ENCODE data around the gene MARCKSL1.

Gene MARCKSL1

DNA sequence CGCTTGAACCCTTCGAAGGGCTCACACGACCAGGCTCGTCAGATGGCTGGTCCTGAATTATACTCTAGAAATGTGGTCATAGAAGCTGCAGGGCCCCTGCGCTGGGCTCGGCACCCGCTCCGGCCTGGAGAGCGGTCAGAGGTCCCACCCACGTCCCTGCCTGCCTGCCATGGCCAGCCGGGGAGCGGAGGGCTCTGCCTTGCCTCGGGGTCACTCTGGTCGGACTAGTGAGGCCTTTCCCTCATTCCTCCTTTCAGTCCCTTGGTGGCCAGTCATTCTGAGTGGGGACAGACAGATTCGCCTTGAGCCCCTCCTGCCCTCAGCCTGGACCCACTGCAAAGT, 529 bp upstream of the MARCKSL1 start:
- CTCF ChIA-PET, result interaction anchor here (0.8 to 2.3 kb wide), 15 partner anchors 8 to 94 kb away, joined by 3 to 11 read pairs (median 4); partner anchors contain the start of gene BSDC1

DNA sequence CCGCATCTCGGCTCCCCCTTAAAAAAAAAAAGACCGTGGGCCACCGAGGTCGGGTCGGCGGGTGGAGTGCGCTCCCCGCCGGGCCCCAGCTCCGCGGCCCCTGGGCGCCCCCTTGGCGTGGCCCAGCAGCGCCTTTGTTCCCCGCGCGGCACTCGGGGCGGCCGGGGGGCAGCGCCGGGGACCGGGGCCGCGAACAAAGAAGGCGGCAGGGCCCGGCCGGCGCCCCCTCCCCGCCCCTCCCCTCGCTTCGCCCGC, 571 bp downstream of the MARCKSL1 start:
- TF ChIP-seq, protein P1, sequence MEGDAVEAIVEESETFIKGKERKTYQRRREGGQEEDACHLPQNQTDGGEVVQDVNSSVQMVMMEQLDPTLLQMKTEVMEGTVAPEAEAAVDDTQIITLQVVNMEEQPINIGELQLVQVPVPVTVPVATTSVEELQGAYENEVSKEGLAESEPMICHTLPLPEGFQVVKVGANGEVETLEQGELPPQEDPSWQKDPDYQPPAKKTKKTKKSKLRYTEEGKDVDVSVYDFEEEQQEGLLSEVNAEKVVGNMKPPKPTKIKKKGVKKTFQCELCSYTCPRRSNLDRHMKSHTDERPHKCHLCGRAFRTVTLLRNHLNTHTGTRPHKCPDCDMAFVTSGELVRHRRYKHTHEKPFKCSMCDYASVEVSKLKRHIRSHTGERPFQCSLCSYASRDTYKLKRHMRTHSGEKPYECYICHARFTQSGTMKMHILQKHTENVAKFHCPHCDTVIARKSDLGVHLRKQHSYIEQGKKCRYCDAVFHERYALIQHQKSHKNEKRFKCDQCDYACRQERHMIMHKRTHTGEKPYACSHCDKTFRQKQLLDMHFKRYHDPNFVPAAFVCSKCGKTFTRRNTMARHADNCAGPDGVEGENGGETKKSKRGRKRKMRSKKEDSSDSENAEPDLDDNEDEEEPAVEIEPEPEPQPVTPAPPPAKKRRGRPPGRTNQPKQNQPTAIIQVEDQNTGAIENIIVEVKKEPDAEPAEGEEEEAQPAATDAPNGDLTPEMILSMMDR (IDR thresholded peaks at IDR 0.05; ENCODE audit: control extremely low read depth, extremely low read depth, low read depth, missing control alignments), result peak; percentile 7
- POLR2A ChIA-PET, result interaction anchor here (0.5 to 2.9 kb wide), 39 partner anchors 10 to 617 kb away, joined by 3 to 92 read pairs (median 6); partner anchors contain the start of genes BSDC1, CCDC28B, HDAC1 and IQCC
- no peak for DNase-seq (ENCODE audit: extremely low spot score)
- CTCF ChIA-PET, result interaction anchor here (0.7 to 2.3 kb wide), 8 partner anchors 14 to 92 kb away, joined by 3 to 11 read pairs (median 4); partner anchors contain the start of gene BSDC1

More for the DNA sequence above, 529 bp upstream of the MARCKSL1 start:
- no peak for DNase-seq (ENCODE audit: extremely low spot score)
- TF ChIP-seq, protein P1 (IDR thresholded peaks at IDR 0.05; ENCODE audit: control extremely low read depth, extremely low read depth, low read depth, missing control alignments), result no peak
- POLR2A ChIA-PET, result interaction anchor here (0.6 to 2.9 kb wide), 64 partner anchors 9 to 648 kb away, joined by 3 to 92 read pairs (median 5); partner anchors contain the start of genes BSDC1, CCDC28B, HDAC1 and IQCC

DNA sequence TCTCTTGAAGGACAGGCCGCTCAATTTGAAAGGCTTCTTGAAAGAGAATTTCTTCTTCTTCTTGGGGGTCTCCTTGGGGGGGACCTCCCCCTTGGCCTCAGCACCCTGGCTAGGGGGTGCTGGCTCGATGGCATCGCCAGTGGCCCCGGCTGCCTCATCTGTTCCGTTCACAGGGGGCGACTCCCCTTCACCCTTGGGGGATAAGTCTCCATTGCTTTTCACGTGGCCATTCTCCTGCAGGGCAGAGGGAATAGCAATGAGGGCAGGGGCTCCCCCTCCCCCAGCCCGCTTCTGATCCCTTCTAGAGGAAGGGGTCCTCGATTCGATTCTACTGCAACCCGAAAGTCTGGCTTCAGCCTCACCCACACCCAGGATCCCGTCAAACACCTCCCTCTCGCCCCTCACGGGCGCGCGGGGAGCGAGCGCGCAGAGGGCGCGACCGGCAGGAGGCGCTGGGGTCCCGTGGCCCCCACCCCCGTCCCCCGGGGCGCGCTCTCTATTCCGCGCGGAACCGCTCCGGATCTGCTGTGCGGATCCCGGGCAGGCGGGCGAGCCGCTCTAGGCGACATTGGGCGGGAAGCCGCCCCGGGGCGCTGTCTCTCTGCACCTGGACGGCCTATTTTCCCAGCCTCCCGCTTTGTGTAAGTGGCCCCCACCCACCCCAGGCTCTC, 1.0 kb downstream of the MARCKSL1 start:
- POLR2A ChIA-PET, result interaction anchor here (0.5 to 3.7 kb wide), 29 partner anchors 11 to 618 kb away, joined by 3 to 92 read pairs (median 8); partner anchors contain the start of genes CCDC28B, HDAC1, IQCC and LCK
- CTCF ChIA-PET, result interaction anchor here (0.7 to 3.7 kb wide), 7 partner anchors 12 to 36 kb away, joined by 3 to 27 read pairs (median 7); no protein-coding TSS in a partner anchor
- peak; percentile 72 for DNase-seq (ENCODE audit: extremely low spot score)
- TF ChIP-seq, protein P1 (IDR thresholded peaks at IDR 0.05; ENCODE audit: control extremely low read depth, extremely low read depth, low read depth, missing control alignments), result peak; percentile 94

DNA sequence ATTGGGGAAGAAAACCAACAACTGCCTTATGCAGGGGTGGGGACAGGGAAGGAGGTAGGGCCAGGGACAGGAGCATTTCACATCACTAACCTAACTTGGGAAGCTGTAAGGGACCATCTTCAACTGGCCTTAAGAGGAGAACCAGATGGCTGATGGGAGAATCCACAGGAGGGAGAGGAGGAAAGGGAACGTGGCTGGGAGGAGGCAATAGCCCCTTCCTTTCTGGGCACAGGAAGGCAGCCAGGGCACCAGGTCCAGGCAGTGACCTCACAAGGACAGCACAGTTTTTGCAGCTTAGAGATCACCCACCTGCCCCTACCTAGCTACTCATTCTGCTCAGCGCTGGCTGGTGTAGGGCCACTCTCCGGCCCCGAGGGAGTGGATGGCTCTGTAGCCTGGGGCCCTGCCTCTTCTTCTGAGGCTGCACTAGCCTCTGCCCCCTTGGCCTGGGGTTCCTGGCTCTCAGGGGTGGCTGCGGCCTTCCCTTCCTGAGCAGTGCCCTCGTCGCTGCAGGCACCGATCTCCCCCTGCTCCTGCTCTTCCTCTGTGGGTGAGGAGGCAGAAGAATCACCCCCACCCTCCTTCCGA, 1.7 kb downstream of the MARCKSL1 start:
- CTCF ChIA-PET, result interaction anchor here (0.8 to 3.7 kb wide), 6 partner anchors 11 to 75 kb away, joined by 3 to 27 read pairs (median 3); no protein-coding TSS in a partner anchor
- DNase-seq (ENCODE audit: extremely low spot score), result no peak
- POLR2A ChIA-PET, result interaction anchor here (0.6 to 3.7 kb wide), 7 partner anchors 12 to 246 kb away, joined by 3 to 31 read pairs (median 5); no protein-coding TSS in a partner anchor

DNA sequence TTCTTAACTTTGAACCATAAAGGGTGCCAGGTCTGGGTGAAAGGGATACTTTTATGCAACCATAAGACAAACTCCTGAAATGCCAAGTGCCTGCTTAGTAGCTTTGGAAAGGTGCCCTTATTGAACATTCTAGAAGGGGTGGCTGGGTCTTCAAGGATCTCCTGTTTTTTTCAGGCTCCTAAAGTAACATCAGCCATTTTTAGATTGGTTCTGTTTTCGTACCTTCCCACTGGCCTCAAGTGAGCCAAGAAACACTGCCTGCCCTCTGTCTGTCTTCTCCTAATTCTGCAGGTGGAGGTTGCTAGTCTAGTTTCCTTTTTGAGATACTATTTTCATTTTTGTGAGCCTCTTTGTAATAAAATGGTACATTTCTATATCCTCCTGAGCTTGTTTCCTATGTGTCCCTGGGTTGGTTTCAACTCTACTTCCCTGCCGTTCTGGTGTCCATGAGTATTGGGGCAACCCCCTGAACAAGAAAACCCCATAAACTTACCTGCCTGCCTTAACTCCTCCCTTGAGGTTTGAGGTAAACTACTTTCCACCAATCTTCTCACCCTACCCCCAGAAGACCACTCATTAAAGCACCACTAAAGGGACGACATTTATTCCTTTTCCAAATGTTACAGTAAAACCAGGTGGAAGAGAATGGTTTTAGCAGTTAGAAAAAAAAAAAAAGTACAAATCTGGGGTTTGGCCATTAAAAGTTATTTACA, 2.6 kb downstream of the MARCKSL1 start:
- TF ChIP-seq, protein P1 (IDR thresholded peaks at IDR 0.05; ENCODE audit: control extremely low read depth, extremely low read depth, low read depth, missing control alignments), result no peak
- POLR2A ChIA-PET, result interaction anchor here (0.6 to 3.7 kb wide), 8 partner anchors 11 to 133 kb away, joined by 3 to 31 read pairs (median 5); partner anchors contain the start of gene CCDC28B
- no peak for DNase-seq (ENCODE audit: extremely low spot score)
- CTCF ChIA-PET, result interaction anchor here (0.8 to 3.8 kb wide), 8 partner anchors 10 to 118 kb away, joined by 3 to 27 read pairs (median 6); no protein-coding TSS in a partner anchor

More for the DNA sequence above, 1.7 kb downstream of the MARCKSL1 start:
- TF ChIP-seq, protein P1 (IDR thresholded peaks at IDR 0.05; ENCODE audit: control extremely low read depth, extremely low read depth, low read depth, missing control alignments), result no peak

Measured in GM10248 (cell line).